IPS-15b (cell line): ENCODE results near the gene FRMD4A.

Experiments
- H3K27me3 ChIP-seq: one replicate; pipeline ENCODE4 v1.6.1; 2013; ENCODE audit warnings: low read length; ENCODE audit not compliant: control insufficient read depth, insufficient read depth
- H3K36me3 ChIP-seq: one replicate; pipeline ENCODE4 v1.6.1; 2013; ENCODE audit warnings: low read length; ENCODE audit not compliant: control insufficient read depth, insufficient read depth
- H3K4me1 ChIP-seq: one replicate; pipeline ENCODE4 v1.6.1; 2013; ENCODE audit warnings: mild to moderate bottlenecking, low read length; ENCODE audit not compliant: control insufficient read depth, insufficient read depth
- H3K4me3 ChIP-seq: one replicate; pipeline ENCODE4 v1.5.1; 2013; ENCODE audit warnings: low read depth, low read length
- H3K9ac ChIP-seq: one replicate; pipeline ENCODE4 v1.6.1; 2013; ENCODE audit warnings: low read depth, mild to moderate bottlenecking, low read length
- H3K9me3 ChIP-seq: one replicate; pipeline ENCODE4 v1.6.1; 2013; ENCODE audit warnings: mild to moderate bottlenecking, low read length; ENCODE audit not compliant: control insufficient read depth, insufficient read depth

FRMD4A gene

GRCh38 chr10:14282276-14282675 is 48.4 kb downstream of the FRMD4A start:
- H3K4me3 ChIP-seq: no peak overlapping the region
- H3K27me3 ChIP-seq: no peaks in the 10 kb centered on the region
- H3K4me1 ChIP-seq: no peaks in the 10 kb centered on the region
- no peaks in the 10 kb centered on the region for H3K36me3 ChIP-seq
- H3K9me3 ChIP-seq: no peaks in the 10 kb centered on the region
- H3K9ac ChIP-seq: no peak overlapping the region

- no peaks in the 10 kb centered on the region for H3K9me3 ChIP-seq
- no peaks in the 10 kb centered on the region for H3K4me1 ChIP-seq
- no peak overlapping the region for H3K4me3 ChIP-seq
- no peak overlapping the region for H3K9ac ChIP-seq
- no peaks in the 10 kb centered on the region for H3K36me3 ChIP-seq
- H3K27me3 ChIP-seq: no peaks in the 10 kb centered on the region
These were observed 52.2 kb downstream of the FRMD4A start for GRCh38 chr10:14278533-14278932.

GRCh38 chr10:14276210-14276609 is 54.5 kb downstream of the FRMD4A start:
- Histone ChIP-seq H3K4me3 (no peak overlapping the region), H3K36me3 (no peaks in the 10 kb centered on the region), H3K27me3 (no peaks in the 10 kb centered on the region), H3K9me3 (no peaks in the 10 kb centered on the region), H3K4me1 (no peaks in the 10 kb centered on the region), H3K9ac (no peak overlapping the region)

DNA sequence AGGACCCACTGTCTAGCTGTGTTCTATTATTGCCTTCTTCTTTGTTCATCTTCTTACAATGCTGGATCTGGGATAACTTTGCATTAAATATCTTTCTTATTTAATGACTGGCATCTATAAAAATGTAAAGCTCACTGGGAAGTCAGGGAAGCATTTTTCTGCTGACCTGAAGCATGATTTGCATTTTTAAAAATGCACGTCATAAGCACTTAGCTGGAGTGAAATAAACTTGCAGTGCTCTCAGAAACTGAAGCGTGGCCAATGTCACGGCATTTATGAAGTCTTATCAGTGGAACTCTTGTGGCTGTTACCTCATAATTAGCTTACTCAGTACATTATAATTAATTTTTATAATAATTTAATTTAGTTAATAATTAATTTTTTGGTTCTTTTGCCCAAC is 59.1 kb downstream of the FRMD4A start:
- Histone ChIP-seq H3K4me3 (no peak overlapping the region), H3K9me3 (no peaks in the 10 kb centered on the region), H3K27me3 (no peaks in the 10 kb centered on the region), H3K36me3 (no peaks in the 10 kb centered on the region), H3K9ac (no peak overlapping the region), H3K4me1 (no peaks in the 10 kb centered on the region)

DNA sequence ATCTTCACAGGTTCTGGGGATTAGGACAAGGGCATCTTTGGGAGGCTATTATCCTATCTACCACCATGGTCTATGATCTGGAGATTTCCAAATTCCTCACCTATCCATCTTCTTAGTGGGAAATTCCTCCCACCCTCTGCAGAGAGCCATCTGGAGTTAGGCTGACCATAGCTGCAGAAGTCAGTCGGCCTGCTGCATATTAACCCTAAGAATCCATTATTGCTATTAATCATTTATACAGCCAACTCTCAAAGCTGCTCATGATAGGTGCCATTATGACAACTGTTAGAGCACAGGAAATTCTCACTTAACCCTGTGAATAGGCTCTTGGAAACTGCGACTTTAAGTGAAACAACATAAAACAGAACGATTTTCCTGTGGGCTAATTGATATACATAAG is 60.4 kb downstream of the FRMD4A start:
- Histone ChIP-seq H3K4me3 (no peak overlapping the region), H3K4me1 (no peaks in the 10 kb centered on the region), H3K27me3 (no peaks in the 10 kb centered on the region), H3K9ac (no peak overlapping the region), H3K36me3 (no peaks in the 10 kb centered on the region), H3K9me3 (no peaks in the 10 kb centered on the region)

DNA sequence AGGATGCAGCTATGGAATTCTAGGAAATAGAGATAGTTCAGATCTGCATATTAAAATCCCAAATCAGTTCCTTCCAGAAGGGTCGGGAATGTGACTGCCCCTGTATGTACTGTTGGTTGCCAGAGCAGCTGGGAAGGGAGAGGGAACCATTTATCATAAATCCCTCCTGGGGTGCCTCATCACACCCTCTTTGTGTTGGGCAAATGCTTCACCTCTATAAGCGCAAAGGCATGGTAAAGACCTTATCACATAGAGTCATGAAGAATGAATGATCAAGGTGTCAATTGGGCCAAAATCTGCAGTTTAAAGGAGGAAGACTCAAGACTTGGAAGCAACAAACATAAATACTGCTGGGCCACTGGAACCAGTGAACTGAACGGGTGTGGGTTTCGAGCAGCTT is 65.0 kb downstream of the FRMD4A start:
- H3K4me3 ChIP-seq: no peak overlapping the region
- H3K36me3 ChIP-seq: no peaks in the 10 kb centered on the region
- H3K27me3 ChIP-seq: no peaks in the 10 kb centered on the region
- H3K9ac ChIP-seq: no peak overlapping the region
- no peaks in the 10 kb centered on the region for H3K9me3 ChIP-seq
- H3K4me1 ChIP-seq: no peaks in the 10 kb centered on the region

DNA sequence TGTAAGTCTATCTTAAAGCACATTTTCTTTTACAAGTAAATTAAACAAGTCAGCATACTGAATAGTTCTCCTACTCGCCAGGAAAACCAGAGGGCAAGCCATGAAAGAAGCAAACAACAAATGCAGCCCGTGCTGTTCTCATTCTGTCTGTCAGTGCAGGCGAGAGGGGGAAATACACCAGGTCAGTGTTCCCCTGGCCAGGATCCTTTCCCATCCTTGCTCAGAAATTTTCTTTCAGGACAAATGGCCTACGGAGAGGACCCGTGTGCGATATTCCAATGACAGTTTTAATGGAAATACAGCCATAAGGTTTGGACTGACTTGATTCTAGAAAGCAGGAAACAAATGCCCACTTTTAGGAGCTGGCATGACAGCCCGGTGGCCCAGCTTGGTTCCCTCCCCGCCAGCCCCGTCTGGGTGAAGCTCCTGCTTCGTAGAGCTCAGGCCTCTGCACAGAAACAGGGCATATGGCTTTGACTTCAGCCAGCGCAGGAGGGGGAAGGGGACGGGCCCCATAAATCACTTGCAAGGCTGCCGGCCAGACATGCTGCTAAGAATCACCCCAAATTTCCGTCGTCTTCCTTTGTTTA is 67.8 kb downstream of the FRMD4A start:
- Histone ChIP-seq H3K9me3 (no peaks in the 10 kb centered on the region), H3K27me3 (no peaks in the 10 kb centered on the region), H3K36me3 (no peaks in the 10 kb centered on the region), H3K4me1 (no peaks in the 10 kb centered on the region), H3K4me3 (no peak overlapping the region), H3K9ac (no peak overlapping the region)

DNA sequence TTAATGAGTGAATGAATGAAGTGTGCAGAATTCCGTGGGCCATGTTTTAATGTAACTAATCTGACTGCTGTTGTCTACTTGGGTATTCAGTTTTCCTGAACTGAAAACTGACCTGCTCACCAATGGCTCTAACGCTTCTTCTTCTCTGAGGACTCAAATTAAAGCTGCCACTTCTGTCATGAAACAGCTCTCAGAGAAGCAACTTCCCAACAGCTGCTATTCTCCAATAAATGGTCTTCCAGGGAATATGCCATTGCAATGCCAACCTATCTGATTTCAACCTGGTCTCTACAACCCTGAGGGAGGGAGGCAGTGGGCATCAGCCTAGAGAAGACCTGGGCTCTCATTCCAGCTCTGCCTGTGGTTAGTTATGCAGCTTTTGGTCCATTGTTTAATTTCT is 69.4 kb downstream of the FRMD4A start:
- Histone ChIP-seq H3K27me3 (no peaks in the 10 kb centered on the region), H3K4me3 (no peak overlapping the region), H3K36me3 (no peaks in the 10 kb centered on the region), H3K9ac (no peak overlapping the region), H3K4me1 (no peaks in the 10 kb centered on the region), H3K9me3 (no peaks in the 10 kb centered on the region)

GRCh38 chr10:14259696-14260566 is 70.8 kb downstream of the FRMD4A start:
- no peaks in the 10 kb centered on the region for H3K36me3 ChIP-seq
- H3K9me3 ChIP-seq: no peaks in the 10 kb centered on the region
- no peaks in the 10 kb centered on the region for H3K27me3 ChIP-seq

GRCh38 chr10:14254368-14254767 is 76.4 kb downstream of the FRMD4A start:
- Histone ChIP-seq H3K9me3 (no peaks in the 10 kb centered on the region), H3K4me3 (no peak overlapping the region), H3K27me3 (no peaks in the 10 kb centered on the region), H3K4me1 (no peaks in the 10 kb centered on the region), H3K9ac (no peak overlapping the region), H3K36me3 (no peaks in the 10 kb centered on the region)

More at GRCh38 chr10:14259696-14260566, 70.8 kb downstream of the FRMD4A start:
- no peaks in the 10 kb centered on the region for H3K4me1 ChIP-seq
- no peak overlapping the region for H3K4me3 ChIP-seq
- no peak overlapping the region for H3K9ac ChIP-seq

- Histone ChIP-seq H3K36me3 (no peaks in the 10 kb centered on the region), H3K4me3 (no peak overlapping the region), H3K27me3 (no peaks in the 10 kb centered on the region), H3K9me3 (no peaks in the 10 kb centered on the region), H3K4me1 (no peaks in the 10 kb centered on the region), H3K9ac (no peak overlapping the region)
These were observed 77.0 kb downstream of the FRMD4A start for GRCh38 chr10:14253711-14254110.

DNA sequence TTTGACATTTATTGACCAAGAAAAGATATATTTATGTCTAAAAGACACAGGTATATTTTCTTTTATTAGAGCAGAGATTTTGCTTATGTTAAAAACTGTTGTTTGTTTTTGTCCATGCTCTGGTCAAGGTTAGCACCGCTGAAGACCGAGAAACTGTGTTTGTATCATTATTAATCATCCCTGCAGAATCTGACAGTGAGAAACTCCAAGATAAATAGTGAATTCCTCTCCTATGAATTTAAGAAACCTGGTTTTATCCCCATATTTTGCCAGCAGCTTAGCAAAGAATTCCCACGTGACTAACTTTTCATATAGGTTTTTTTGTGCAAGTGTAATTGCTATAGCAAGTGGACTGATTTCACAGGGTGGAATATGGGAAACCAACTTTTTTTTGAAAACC is 77.6 kb downstream of the FRMD4A start:
- Histone ChIP-seq H3K4me3 (no peak overlapping the region), H3K4me1 (no peaks in the 10 kb centered on the region), H3K27me3 (no peaks in the 10 kb centered on the region), H3K36me3 (no peaks in the 10 kb centered on the region), H3K9ac (no peak overlapping the region), H3K9me3 (no peaks in the 10 kb centered on the region)
